Neural progenitor cell (in vitro differentiated cells): ENCODE results near the gene NSRP1.

Source experiments
- EZH2 ChIP-seq: fragments of 200-600 bp; sonication (generic); IDR thresholded peaks from 2 replicates; pipeline ENCODE4 v1.6.1; 2017; ENCODE audit warnings: antibody characterized with exemption, mild to moderate bottlenecking, moderate library complexity
- EZH2phosphoT487 ChIP-seq: fragments of 200-600 bp; sonication (generic); IDR thresholded peaks from 2 replicates; pipeline ENCODE4 v1.6.1; 2017; ENCODE audit warnings: antibody characterized with exemption
- TF ChIP-seq, protein P1 (sequence below): fragments of 200-600 bp; sonication (generic); IDR thresholded peaks from 2 replicates; pipeline ENCODE4 v1.5.1; 2017; ENCODE audit warnings: antibody characterized with exemption, mild to moderate bottlenecking

DNA sequence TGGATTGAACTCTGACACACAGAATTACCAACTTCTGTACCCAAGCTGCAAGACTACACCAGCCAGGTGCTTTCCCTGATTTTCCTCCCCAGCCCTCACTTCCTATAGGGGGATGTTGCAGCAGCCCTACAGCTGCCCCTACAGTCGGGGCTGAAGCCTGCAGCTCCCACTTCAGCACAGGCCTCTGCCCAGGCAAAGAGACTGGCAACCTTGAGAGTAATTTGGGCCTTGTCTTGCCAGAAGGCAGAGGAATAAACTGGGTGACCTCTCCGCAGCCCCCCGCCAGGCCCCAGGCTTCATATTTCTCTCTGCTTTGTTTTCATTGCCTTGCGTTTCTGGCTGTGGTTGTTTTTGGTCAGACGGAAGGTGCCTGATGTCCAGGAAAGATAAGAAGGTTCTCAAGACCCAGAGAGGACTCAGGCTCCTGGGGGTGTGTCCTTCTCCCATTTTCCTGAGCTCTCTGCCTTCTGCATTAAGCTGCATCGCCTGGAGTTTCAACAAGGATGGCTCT lies 86.9 kb downstream of the NSRP1 start:
- TF ChIP-seq, protein P1, sequence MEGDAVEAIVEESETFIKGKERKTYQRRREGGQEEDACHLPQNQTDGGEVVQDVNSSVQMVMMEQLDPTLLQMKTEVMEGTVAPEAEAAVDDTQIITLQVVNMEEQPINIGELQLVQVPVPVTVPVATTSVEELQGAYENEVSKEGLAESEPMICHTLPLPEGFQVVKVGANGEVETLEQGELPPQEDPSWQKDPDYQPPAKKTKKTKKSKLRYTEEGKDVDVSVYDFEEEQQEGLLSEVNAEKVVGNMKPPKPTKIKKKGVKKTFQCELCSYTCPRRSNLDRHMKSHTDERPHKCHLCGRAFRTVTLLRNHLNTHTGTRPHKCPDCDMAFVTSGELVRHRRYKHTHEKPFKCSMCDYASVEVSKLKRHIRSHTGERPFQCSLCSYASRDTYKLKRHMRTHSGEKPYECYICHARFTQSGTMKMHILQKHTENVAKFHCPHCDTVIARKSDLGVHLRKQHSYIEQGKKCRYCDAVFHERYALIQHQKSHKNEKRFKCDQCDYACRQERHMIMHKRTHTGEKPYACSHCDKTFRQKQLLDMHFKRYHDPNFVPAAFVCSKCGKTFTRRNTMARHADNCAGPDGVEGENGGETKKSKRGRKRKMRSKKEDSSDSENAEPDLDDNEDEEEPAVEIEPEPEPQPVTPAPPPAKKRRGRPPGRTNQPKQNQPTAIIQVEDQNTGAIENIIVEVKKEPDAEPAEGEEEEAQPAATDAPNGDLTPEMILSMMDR, result peak; percentile 17
- TF ChIP-seq EZH2 (no peak), EZH2phosphoT487 (no peak)
